ENCODE measurements around the gene PCBD1.
A peak's percentile ranks its signal among the peaks of the same experiment; 100 is the strongest.

Gene PCBD1

DNA sequence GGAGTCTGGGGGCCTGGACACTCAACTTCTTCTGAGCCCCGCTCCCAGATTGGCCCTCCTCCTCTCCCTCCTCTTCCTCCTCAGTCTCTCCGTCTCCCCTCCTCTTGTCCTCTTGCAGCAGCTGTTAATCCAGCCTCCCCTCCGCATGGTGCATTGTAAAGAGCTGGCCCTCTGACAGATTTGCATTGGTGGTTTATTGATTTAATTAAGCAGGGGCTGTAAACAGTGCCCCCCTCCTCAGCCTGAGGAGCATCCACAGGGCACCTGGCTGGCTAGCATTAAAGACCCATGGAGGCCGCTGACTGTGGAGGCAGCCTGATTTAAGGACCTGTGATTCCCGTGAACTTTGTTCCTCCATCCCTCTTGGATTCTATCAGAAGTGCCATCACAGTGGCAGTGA, 28.9 kb upstream of the PCBD1 start:
- DNase-seq (ENCODE audit: low spot score), result no peak

DNA sequence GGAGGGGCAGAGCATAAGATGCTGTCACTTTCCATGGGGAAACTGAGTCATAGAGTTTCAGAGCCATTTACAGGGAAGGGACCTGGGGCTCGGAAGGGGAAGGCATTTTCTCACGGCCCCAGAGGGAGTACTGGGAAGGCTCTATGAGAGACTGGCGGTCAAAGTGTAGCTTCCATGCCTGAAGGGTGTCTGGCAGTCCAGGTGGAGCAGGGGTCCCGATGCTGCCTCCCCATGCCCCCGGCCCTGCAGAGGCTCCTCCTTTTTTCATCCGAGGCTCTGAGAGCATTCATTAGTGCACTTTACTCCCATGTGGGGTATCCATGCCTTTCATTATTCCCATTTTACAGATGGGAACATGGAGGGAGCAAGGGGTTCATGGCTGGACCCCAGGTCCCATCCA, 27.9 kb upstream of the PCBD1 start:
- DNase-seq (ENCODE audit: low spot score), result no peak

DNA sequence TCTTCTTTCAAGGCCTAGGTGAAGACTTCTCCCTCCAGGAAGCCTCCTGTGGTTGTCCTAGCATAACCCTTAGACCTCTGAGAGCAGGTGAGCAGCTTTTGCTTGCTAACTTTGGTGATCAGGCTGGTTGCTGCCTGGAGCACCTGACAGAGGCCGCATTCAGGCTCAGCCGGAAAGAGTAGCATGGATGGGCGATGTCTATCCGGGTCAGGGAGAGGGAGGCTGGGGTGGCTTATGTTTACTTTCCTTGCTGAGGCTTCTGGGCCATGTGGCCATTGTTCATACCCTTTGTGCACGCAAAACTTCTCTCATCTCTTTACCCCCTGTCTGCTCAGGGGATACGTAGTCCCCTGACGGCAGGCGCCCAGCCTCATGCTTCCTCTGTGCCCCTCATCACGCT, 27.4 kb upstream of the PCBD1 start:
- DNase-seq (ENCODE audit: low spot score), result no peak

DNA sequence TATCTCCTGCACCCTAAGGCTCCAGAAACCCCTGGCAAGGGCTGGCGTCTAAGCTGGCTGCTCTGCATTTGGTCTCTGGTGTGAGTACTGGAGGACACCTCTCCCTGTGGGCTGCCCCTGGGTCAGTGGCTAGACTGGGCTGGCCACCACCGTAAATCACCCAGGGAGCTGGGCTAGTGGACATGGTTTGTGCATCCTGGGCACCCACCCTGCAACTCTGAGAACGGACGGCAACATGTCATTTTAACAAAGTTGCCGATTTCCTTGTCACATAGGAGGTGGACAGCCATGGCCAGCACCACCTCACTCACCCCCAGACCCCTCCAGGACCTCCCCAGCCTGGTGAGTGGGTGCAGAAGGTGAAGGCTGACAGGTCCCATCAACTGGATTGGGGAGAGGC, 26.8 kb upstream of the PCBD1 start:
- no peak for DNase-seq (ENCODE audit: low spot score)

DNA sequence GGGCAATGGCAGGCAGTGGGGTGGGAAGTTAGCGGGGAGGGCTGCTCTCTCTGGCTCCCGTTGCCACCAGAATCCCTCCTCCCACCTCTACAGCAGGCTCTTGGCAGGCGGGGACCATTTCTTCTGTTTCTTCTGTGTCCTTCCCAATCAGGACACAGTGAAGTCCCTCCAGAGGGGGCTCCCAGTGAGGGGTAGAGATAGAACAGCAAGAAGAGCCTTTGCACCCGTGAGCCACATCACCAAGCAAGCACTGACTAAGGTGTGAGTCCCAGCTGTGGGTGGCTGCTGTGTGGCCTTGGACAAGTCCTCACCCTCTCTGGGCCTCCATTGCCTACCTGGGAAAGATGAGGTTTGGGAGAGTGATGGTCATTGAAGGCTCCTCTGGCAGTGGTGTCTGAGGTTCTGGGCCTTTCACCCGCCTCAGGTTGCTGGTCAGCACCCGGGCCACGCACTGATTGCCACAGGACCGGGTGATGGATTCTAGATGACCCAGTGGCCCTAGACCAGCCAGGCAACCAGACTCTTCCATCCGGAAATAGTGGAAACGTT, 26.0 kb upstream of the PCBD1 start:
- no peak for DNase-seq (ENCODE audit: low spot score)

DNA sequence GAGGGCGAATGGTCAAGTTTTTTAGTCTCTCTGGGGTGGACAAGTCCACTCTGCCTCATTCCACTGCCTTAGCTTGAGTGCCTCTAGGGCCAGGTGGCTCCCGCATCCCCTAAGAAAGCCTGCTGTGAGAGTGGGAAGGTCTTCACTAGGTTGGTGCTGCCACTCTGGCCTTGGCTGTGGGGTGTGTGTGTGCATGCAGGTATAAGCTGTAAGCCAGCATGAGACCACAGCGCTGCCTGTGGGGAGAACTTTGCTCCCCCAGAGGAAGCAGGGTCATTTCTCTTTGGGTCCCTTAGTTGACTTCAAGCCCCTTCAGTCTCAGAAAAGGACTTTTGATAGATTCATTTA, 25.5 kb upstream of the PCBD1 start:
- no peak for DNase-seq (ENCODE audit: low spot score)

DNA sequence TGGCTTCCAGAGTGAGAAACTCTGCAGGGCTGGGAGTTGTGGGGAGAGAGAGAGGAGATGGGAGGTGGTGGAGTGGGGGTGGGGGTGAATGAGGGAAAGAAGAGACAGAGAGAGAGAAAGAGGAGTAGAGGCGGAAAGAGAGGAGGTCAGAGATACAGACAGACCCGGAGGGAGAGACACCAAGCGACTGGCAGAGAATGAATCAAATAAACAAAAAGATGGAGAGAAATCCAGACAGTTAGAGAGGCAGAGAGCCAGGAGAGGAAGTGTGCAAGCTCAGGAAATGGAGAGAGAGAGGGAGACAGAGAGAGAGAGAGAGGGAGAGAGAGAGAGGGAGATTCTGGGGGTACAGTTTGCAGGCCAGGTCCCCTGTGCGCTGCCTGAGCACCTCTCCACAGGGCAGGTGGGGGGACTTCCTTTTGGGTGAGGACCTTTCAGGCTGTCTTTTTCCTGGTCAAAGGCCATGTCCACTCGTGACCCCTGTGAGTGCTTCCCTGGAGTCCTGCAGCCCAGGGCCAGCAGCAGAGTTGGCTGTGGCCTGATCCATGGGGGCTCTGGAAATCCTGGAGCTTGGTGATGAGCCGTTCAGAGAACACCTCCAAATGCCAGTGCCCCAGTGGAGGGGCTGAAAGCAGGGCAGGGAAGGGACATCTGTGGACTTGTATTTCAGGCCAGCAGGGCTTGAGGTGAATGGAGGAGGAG, 25.0 kb upstream of the PCBD1 start:
- DNase-seq (ENCODE audit: low spot score), result no peak

DNA sequence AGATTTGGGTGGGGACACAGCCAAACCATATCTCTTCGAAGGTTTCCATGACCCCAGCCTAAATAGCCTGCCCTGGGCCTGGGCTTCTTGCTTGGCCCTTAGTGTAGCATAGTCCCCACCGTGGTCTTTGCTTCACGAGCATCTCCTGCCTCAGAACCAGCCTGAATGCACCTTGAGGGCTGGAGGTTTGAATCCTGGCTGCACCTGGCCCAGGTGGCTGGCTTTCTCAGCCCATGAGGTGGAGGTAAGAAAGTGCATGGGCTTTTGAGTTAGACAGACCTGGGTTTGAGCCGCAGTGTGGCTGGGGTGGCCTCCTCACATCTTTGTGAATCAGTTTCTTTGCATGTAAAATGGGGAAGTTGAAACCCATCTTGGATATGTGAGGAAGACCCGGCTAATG, 24.2 kb upstream of the PCBD1 start:
- no peak for DNase-seq (ENCODE audit: low spot score)

DNA sequence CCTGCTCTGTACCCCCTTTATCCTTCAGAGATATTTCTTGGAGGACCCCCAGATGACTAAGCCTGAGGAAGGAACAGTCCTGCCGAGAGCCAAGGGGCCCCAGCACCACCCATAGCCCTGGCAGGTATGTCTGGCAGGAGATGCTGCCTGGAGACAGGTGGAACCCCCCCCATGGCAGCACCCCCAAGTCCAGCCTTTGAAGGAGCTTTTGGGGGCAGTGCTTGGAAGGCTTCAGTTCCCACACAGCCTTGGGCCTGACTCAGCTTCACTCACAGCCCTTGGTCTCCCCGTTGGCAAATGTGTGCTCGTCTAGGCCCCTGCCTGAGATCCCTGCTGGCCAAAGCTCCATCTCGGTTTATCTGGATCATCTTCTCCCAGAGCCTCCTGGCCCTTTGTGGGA, 23.0 kb upstream of the PCBD1 start:
- DNase-seq (ENCODE audit: low spot score), result no peak

DNA sequence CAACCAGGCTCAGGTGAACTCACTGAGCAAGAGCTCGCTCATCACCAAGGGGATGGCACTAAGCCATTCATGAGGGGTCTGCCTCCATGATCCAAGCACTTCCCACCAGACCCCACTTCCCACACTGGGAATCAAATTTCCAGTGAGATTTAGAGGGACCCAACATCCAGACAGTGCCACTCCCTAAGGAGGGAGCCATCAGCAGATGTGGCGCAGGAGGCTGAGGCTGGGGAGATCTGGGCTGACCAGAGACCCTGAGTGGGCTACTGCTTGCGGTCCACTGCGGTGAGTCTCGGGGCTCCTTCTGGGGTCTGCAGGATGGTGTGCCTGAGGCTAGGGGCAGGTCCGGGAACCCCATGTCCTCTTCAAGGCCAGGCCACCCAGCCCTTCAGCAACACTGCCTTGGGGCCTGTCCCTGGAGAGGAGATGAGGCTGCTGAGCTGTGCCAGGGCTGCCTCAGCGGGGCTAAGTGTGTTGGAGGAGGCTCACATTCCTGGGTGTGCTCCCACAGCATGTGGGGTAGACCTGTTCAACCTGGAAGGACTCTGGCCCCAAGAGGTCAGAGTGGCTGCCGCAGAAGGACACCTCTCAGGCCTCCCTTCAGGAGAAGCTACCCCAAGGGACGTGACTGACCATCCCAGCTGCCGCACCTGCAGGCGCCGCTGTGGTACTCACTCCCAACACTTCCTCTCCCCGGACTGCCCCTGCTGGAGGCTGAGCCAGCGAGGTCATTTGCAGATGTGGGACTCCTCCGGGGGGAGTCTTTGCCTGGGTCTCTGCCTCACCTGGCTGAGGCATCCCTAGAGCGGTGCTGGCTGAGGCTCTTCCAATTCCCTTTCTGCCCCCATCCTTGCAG, 22.3 kb upstream of the PCBD1 start:
- DNase-seq (ENCODE audit: low spot score), result no peak

DNA sequence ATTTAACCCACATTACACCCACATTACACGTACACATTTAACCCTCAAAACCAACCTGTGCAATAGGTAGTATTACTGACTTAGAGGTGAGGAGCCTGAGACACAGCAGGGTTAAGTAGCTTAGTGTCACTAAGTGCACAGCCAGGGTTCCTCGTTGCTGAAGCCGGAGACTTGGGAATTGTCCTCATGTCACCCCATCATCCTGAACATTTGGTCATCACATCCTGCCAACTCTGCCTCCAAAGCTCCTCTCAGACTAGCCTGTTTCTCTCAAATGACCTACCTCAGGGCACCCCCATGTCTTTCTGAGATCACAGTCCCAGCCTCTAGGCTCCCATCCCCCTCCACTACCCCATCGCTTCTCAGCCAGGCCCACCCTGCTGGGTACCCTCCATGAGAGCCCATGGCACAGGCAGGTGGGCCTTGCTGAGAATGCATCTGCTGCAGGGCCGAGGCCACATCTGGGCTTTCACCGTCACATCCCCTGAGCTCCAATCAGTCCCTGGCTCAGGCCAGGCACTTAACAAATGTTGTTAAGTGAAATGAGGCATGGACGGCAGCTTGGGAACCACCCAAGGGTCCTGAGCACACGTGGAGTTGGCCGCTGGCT, 21.1 kb upstream of the PCBD1 start:
- DNase-seq (ENCODE audit: low spot score), result no peak

DNA sequence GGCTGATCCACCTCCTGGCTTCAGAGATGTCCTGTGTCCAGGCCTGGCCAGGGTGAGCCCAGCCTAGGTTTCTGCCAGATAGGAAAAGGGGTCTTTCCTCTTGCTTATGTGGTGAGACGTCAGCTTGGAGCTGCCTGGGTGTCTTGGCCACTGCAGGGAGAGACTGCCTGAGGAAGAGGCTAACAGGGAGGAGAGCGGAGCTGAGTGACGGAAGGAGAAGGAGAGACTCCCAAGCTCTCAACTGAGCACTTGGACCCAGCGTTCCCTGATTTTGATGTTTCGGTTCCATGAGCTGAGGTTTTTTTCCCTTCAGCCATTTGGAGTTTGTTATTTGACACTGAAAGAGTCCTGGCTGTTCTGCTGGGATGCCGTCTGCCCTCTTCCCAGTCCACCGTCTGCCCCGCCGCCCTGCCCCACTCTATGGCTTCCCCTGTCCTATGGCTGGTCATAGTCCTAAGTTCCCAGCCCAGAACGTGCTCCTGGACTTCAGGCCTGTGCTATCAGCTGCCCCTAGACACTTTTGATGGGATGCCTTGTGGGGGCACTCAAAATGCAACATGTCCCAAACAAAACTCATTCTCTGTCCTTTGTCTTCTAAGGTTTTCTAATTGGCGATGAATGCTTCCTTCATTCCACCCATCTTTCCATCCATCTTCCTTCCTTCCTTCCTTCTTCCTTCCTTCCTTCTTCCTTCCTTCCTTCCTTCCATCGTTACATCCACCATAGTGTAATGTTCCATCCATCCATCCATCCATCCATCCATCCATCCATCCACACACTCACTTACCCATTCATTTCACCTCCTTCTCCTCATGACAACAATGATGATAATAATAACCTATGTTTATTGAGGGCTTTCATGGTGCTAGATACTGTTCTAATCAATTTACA, 20.3 kb upstream of the PCBD1 start:
- DNase-seq (ENCODE audit: low spot score), result no peak

DNA sequence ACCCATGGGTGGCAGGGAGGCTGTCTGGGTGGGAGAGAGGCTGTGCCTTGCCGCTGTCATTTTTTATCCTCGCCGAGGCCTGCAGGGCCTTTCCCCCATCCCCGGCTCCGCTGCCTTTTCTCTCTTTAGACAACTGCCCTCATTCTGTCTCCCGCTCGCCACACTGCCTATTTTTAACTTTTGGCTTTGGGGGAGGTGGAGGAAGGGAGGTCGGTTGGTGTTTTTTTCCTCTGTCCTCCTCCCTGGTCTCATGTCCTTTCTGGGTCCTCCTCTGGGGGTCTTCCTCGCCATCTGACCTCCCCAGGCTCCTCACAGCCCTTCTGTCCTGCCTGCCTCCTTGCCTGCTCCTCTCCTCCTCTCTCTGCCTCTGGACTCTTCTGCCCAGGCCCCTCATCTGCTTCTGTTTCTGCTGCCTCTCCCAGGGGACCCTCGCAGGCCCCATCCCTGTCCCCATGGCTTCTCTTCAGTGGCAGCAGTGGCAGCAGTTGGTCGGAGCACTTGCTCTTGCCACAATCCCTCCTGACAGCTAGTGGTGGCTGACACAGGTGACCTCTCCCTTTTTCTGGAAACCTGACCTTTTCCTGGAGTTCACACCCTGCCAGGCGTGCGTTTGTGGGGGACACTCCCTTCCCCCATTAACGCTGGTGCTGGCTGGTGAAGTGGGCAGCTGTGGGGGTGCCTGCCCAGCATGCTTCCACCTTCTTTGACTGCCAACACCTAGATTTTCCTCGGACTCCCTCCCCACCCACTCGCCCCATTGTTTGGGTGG, 19.5 kb upstream of the PCBD1 start:
- no peak for DNase-seq (ENCODE audit: low spot score)

DNA sequence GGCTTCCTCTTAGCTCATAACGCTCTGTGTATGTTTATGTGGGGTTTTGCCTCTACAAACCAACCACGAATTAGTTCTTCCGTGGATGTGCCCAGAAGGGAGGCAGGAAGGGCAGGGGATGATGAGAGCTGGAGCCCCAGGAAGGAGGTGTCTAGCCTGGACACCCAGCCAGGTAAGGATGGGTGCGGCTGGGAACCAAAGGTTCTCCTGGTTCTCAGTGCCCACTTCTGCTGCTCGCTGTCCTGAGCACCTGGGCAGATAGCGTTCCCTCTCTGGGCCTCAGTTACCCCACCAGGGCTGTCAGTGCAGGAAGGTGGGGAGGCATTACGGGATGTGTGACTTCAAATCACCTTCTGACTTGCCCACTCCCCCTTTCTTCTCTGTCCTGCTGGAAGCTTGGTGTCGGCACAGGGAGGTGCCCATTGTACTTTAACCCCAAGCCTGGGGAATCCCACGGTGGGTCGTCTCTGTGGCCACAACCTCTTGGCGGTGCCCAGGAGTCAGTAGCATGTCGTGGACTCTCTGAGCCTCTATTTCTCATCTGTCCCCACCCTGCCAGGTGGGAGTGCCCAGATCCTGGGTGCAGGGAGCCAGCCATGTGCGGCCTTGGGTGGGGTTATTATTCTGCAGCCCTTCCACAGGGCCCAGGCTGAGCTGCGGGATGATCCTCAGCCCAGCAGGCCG, 18.7 kb upstream of the PCBD1 start:
- DNase-seq (ENCODE audit: low spot score), result no peak

DNA sequence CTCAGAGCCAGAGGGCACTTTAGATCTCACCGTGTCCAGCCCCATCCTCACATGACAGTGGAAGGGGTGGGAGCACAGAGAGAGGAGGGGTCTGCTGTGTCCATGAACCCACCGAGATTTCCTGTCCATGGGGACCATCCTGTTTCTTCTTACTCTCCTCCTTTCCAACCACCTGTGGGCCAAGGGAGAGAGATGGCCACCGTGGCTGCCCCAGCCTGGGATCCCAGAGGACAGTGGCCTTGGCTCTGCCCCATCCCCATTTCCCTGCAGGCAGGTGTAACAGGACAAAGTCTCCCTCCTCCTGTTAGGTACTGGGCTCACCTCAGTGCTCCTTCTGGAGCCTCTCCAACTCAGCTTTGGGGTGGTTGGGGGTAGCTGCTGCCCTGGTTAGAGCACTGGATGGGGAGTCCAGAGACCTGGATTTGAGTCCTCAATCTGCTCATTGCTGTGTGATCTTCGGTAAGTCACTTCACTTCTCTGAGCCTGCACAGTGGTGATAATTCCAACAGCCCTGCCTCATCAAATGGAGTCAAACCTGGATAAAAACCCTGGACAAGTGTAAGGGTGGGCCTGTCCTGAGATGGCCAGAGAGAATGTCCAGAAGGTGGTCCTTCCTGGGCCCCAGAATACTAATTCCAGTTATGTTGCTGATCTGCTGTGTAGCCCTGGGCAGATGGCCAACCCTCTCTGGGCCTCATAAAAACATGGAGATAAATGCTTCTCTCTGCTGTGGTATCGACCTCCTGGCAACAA, 17.8 kb upstream of the PCBD1 start:
- DNase-seq (ENCODE audit: low spot score), result no peak

DNA sequence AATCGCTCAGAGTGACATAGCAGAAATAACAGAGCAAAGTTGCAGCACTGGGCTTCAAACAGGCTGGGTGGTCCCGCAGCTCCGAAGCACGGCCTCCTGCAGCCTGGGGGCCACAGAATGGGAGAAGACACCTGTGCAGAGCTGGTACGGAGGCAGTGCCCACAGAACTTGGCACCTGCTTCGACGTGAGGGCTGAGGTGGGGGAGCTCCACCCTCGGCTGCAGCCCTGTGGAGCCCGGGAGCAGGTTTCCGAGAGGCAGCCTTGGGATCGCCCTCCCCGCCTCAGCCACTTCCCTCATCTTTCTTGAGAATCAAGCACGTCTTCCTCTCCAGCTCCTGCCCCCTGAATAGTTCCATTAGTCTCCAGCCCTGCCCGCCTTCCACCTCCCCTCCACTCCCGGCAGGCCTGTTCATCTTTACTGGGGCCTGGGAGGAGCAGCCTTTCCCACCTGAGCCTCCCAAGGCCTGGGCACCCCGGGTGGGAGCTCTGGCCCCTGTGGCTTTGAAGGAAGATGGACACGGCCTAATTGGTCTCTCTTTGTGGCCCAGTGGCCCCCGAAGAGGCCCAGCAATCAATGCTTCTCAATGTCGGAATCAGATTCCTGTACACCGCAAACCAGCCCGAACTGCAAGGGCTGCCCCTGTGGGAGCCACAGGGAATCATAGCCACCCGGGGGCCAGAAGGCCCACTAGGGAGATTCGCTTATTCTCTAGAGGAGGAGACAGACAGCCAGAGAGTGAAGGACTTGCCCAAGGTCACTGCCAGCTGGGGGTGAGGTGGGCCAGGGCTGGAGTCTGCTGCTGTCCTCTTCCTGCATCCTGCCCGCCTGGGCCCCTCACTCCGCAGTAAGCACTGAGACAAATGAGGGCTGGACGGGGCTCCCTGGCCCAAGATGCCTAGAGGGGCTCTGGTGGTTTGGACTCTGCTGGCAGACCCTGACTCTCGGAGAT, 17.0 kb upstream of the PCBD1 start:
- DNase-seq (ENCODE audit: low spot score), result no peak

DNA sequence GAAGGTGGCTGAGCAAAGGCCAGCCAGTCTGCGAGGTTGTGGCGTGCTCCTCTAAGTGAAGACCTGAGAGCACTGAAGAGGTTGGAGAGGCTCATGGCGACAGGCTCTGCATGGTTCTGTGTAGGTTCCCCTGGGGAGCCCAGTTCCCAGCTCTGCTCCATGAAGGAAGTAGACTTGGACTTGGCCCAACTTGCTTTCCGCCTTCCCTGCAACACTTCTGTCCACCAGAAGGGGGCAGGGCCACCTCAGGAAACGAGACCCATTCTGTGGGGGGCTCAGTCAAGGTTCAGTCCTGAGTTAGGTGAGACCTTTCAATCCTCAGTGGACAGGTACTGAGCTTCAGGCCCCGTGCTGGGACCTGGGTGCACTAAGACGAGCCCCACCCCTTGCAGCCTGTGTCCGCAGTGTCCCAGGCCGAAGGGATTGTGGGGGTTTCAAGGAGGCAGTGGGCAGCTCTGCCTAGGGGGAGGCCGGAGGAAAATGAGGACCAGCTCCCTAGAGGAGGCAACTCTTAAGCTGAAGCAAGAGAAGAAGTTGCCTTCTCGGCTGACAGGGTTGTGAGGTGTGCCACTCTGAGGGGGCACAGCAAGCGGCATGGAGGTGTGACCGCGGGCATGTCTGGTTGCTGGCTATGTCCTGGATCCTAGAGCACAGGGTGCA, 15.0 kb upstream of the PCBD1 start:
- peak; percentile 53 for DNase-seq (ENCODE audit: low spot score)

DNA sequence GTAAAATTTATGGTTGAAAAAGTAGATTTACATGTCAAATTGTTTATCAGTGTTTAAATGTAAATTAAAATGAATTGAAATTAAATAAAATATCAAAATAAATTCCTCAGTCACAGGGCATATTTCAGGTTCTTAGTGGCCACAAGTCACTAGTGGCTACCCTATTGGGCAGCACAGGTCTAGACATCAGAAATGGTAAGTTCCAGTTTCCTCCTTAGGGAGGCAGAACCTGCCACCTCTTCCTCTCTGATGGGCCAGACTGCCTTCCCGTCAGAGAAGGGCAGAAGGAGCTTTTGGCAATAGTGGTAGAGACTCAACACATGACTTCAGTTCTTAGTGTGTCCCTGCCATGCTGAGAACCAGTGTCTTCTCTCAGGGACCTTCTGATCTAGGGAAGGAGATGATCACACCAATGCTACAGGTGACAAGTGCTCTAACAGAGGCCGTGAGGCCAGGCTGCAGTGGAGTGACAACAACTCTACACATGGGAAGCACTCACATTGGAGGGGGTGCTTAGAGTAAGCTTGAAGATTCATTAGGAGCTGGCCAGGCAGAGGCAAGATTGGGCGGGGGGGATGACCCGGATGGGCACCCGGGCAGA, 14.4 kb upstream of the PCBD1 start:
- no peak for DNase-seq (ENCODE audit: low spot score)
